Body of pancreas (tissue), 4 donors: Measurements from ENCODE around the gene RAB43. TPM values are rescaled to one million over a fixed set of nuclear protein-coding genes. Genes with fewer than 3 reads are reported as not detected.

ENCODE experiments used
- ATAC-seq: fragments of 150-250 bp; one replicate; pipeline ENCODE4 v1.9.1; 2016
- DNase-seq, 4 donors: peaks; one replicate each; pipeline ENCODE4 v3.0.0-alpha.2; 2019
- H3K27ac ChIP-seq, 4 donors: fragments of 200-600 bp; sonication (generic); 1 replicate in 3 of 4; 2 replicates in 1 of 4; pipeline versions ENCODE4 v1.5.1 to v1.6.1; 2016 to 2019; ENCODE audit warnings: mild to moderate bottlenecking in 1 of 4, mixed read lengths in 1 of 4, moderate library complexity in 1 of 4
- H3K27me3 ChIP-seq, 2 donors: fragments of 200-600 bp; sonication (generic); one replicate each; pipeline ENCODE4 v1.6.0; 2016; ENCODE audit warnings: mild to moderate bottlenecking in 1 of 2
- H3K36me3 ChIP-seq, 2 donors: fragments of 200-600 bp; sonication (generic); replicated peaks in 1 of 2; 2 replicates each; pipeline ENCODE4 v1.5.1; 2016; ENCODE audit warnings: low read depth in 2 of 2; ENCODE audit not compliant: insufficient read depth in 1 of 2
- H3K4me1 ChIP-seq: fragments of 200-600 bp; sonication (generic); one replicate; pipeline ENCODE4 v1.6.0; 2016
- H3K4me3 ChIP-seq, 2 donors: fragments of 200-600 bp; sonication (generic); 1 replicate in 1 of 2; 2 replicates in 1 of 2; pipeline ENCODE4 v1.5.1; 2016 to 2019
- H3K9me3 ChIP-seq, 3 donors: fragments of 200-600 bp; sonication (generic); 1 replicate in 2 of 3; 2 replicates in 1 of 3; pipeline ENCODE4 v1.5.1; 2016
- CTCF ChIP-seq, 7 experiments: fragments of 450-650 bp in 4 of 7; fragments of 200-600 bp in 3 of 7; sonication (generic) in 3 of 7; IDR thresholded peaks; one replicate each; pipeline ENCODE4 v1.5.1; 2016 to 2019; ENCODE audit warnings: antibody characterized with exemption in 7 of 7
- POLR2A ChIP-seq, 3 donors: fragments of 450-650 bp; IDR thresholded peaks; one replicate each; pipeline ENCODE4 v1.6.1; 2016; ENCODE audit warnings: antibody characterized with exemption in 3 of 3, mild to moderate bottlenecking in 2 of 3
- WGBS, 2 donors: methylation state at CpG; one replicate each; pipeline ENCODE4 v1.1.5; 2017; 5-methylcytosine and 5-hydroxymethylcytosine counted together
- intact Hi-C: fragments of 100-400 bp; cut with DNase I; formaldehyde crosslinking; loops from one replicate; pipeline ENCODE4 v1.15.1; 2023
- total RNA-seq, 2 donors: library from RNA; depleted of rRNA; stranded (reverse); fragments of >200 nt; gene quantifications; one replicate each; pipeline ENCODE4 v1.1.0, GENCODE V29; 2016

RAB43 gene
- total RNA-seq, 2 donors from 2014 or later = 6.6 to 10.1 TPM

DNA sequence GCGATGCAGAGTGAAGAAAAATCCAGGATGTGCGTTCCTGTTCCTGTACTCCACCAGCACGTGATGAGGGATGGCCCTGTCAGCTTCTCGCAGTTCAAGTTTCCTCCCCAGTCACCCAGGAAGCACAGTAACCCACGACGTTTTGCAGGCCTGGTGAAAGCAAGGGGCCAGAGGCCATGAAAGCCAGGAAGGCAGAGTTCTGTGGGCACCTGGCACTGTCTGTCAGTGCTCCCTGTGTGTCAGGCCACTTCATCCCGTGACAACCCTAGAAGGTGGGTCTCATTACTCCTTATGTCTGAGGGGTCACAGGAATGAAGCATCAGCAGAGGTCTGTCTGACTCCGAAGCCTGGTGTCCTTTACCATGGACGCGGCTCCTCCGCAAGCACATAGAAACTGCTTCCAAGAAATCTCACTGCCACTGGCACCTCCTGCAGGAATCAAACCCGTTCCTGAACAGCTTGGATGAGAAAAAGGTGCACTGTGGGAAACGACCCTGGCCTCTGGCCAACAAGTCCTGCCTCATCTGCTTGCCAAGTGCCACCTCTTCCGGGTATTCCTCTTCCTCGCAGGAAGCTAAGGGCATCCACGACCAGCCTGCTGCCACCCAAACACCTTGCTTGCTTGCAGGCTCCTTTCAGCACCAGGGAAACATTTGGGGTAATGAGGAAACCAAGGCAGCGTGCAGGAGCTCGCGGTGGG lies 14.6 kb downstream of the RAB43 start:
- peaks cover 0 to 3% of the 10 kb centered on the region in 2 donors for H3K36me3 ChIP-seq

GRCh38 chr3:129106320-129106719 lies 15.3 kb downstream of the RAB43 start:
- peaks cover 0 to 3% of the 10 kb centered on the region in 2 donors for H3K36me3 ChIP-seq
- H3K27ac ChIP-seq = no peak overlapping the region
- no peaks in the 10 kb centered on the region for H3K27me3 ChIP-seq
- DNase-seq = no peak
- WGBS, 2 donors = 79 to 91% methylated on average over 3 to 5 of the region's 5 CpGs
- TF ChIP-seq POLR2A (IDR thresholded peaks at IDR 0.05) (no peak), CTCF (IDR thresholded peaks at IDR 0.05) (no peak)
- H3K4me1 ChIP-seq = peaks cover 14% of the 10 kb centered on the region
- ATAC-seq = no peak
- no peak overlapping the region for H3K4me3 ChIP-seq
- intact Hi-C loops = no loop called here
- H3K9me3 ChIP-seq = no peaks in the 10 kb centered on the region

More for the DNA sequence above, 14.6 kb downstream of the RAB43 start:
- 46 to 74% methylated on average over 11 to 19 of the region's 19 CpGs for WGBS, 2 donors
- Histone ChIP-seq H3K27me3 (no peaks in the 10 kb centered on the region), H3K27ac (no peak overlapping the region), H3K9me3 (no peaks in the 10 kb centered on the region), H3K4me3 (no peak overlapping the region), H3K4me1 (peaks cover 14% of the 10 kb centered on the region)
- intact Hi-C loops = no loop called here
- TF ChIP-seq CTCF (IDR thresholded peaks at IDR 0.05) (no peak), POLR2A (IDR thresholded peaks at IDR 0.05) (no peak)
- peak; percentile 35 for ATAC-seq
- DNase-seq = peak; percentile 43 to 58 (median 56)

DNA sequence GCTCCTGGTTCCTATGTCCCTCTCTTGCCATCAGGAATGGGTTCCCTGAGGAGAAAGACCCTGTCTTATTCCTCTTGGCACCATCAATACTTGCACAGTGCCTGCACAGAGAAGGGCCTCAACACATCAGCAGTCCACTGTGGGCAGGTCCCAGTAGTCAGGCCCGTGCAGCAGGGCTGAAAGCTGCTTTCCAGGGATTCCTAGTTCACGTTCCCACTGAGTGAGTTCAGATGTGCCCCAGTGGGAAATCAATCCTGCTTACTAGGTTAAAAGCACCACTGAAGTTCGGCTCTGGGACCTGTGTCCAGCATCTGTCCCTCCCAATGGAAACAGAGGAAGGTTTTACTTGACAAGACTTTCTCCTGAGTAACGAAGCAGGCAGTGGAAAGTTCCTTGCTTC lies 15.7 kb downstream of the RAB43 start:
- Histone ChIP-seq H3K4me1 (peaks cover 14% of the 10 kb centered on the region), H3K27me3 (no peaks in the 10 kb centered on the region), H3K9me3 (no peaks in the 10 kb centered on the region)

DNA sequence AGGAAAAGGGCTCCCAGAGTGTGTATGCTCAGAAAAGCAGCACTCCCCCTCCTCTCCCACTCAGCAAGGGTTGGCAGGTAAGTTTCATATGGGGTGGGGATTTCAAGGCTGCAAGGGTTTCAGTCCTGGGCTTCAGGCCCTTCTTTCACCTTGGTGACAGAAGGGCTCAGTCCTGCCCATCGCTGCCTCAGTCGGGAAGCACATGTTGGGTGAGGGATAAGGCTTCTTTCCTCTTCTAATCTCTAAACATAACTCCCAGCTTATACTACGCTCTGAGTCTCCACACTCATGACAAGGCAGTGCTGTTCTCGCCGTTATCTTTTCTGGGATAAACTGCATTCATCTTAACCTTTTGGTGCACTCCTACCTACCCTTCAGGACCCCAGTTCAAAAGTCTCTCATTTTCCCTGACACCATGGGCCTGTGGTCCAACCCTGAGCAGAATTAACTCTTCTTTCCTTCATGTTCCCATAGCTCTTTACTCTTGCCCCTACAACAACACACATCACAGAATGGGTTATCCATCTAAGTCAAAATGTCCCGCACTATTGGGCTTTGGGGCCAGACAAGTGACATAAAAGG lies 17.0 kb downstream of the RAB43 start:
- intact Hi-C loops = no loop called here
- 75 to 90% methylated on average over 6 of the region's 6 CpGs for WGBS, 2 donors
- DNase-seq (no peak), ATAC-seq (no peak)
- H3K27ac ChIP-seq = no peak overlapping the region
- no peaks in the 10 kb centered on the region for H3K27me3 ChIP-seq
- no peaks in the 10 kb centered on the region for H3K9me3 ChIP-seq
- no peak overlapping the region for H3K4me3 ChIP-seq
- H3K4me1 ChIP-seq = peaks cover 14% of the 10 kb centered on the region
- H3K36me3 ChIP-seq = peaks cover 0 to 3% of the 10 kb centered on the region in 2 donors
- no peak for TF ChIP-seq POLR2A (IDR thresholded peaks at IDR 0.05)
- no peak for TF ChIP-seq CTCF (IDR thresholded peaks at IDR 0.05)

More for the DNA sequence above, 15.7 kb downstream of the RAB43 start:
- intact Hi-C loops = no loop called here
- Histone ChIP-seq H3K27ac (no peak overlapping the region), H3K36me3 (peaks cover 0 to 3% of the 10 kb centered on the region in 2 donors), H3K4me3 (no peak overlapping the region)
- WGBS, 2 donors = 81 to 85% methylated on average over 4 of the region's 4 CpGs
- no peak for TF ChIP-seq POLR2A (IDR thresholded peaks at IDR 0.05)
- TF ChIP-seq CTCF (IDR thresholded peaks at IDR 0.05) = no peak
- ATAC-seq (no peak), DNase-seq (no peak)
